Measurements from ENCODE around the gene DSE.

The DSE gene

DNA sequence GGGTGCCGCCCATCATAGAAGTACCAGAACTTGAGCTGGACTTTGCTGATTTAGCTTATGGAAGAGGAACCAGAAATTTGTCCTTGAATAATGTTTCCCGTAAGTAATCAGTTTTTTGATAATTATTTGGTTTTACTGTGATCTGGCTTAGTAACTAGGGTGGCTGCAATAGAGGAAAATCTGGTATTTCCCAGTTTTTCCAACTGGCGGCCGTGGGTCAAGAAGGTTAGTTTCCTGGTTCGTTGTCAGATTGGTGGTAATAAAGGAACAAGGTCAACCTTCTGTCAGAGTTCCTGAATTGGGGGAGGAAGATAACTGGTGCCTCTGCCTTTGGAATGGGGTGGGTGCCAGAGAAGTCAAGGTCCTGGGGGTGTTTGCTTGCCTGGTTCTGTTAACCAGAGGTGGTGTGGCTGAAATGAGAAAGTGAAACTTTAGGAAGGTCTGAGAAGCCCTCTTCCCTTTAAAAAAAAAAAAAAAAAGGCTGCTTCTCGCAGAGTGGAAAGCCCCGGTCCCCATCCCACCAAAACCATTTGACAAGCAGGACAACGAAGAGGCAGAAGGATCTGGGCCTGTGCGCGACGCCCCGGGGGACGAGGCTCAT, 90.7 kb downstream of the DSE start, which contains the start of gene CALHM6:
CALHM6 (plus strand) TSS at position 45 of the 601 bp plus-strand sequence; CDS start at position 600, 555 bp downstream.
- DNase-seq (ENCODE audit: insufficient read length, low spot score) (no peak), FAIRE-seq (no peak)
- no peak for TF ChIP-seq POLR2A (IDR thresholded peaks at IDR 0.05; ENCODE audit: low read depth, low read length)

DNA sequence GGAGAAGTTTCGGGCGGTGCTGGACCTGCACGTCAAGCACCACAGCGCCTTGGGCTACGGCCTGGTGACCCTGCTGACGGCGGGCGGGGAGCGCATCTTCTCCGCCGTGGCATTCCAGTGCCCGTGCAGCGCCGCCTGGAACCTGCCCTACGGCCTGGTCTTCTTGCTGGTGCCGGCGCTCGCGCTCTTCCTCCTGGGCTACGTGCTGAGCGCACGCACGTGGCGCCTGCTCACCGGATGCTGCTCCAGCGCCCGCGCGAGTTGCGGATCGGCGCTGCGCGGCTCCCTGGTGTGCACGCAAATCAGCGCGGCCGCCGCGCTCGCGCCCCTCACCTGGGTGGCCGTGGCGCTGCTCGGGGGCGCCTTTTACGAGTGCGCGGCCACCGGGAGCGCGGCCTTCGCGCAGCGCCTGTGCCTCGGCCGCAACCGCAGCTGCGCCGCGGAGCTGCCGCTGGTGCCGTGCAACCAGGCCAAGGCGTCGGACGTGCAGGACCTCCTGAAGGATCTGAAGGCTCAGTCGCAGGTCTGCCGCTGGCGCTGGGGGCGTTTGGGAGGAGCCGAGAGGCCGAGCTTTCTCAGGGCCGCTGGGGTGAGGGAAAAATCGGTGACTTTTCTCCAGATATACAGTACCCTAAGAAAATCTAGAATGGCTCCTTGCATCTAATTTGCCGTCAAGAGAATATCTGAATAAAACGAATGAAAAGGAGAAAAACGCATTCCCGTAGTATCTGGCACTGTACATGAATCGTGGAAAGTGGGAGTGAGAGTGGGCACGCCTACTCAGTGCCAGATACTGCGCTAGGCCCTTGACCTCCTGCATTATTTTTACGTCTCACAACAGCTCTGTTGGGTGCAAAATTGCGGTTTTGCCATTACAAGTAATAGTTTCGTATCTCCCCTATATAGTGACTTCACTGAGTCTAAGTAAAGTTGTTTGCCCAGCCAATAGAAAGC, 91.5 kb downstream of the DSE start:
- no peak for FAIRE-seq
- DNase-seq (ENCODE audit: insufficient read length, low spot score), result no peak

DNA sequence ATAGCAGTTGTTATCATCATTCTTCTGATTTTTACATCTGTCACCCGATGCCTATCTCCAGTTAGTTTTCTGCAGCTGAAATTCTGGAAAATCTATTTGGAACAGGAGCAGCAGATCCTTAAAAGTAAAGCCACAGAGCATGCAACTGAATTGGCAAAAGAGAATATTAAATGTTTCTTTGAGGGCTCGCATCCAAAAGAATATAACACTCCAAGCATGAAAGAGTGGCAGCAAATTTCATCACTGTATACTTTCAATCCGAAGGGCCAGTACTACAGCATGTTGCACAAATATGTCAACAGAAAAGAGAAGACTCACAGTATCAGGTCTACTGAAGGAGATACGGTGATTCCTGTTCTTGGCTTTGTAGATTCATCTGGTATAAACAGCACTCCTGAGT, 92.6 kb downstream of the DSE start:
- no peak for TF ChIP-seq POLR2A (IDR thresholded peaks at IDR 0.05; ENCODE audit: low read depth, low read length)
- no peak for DNase-seq (ENCODE audit: insufficient read length, low spot score)
- no peak for FAIRE-seq

More for the DNA sequence above, 91.5 kb downstream of the DSE start:
- TF ChIP-seq POLR2A (IDR thresholded peaks at IDR 0.05; ENCODE audit: low read depth, low read length), result no peak; the same call in 1 of the 2 replicates

DNA sequence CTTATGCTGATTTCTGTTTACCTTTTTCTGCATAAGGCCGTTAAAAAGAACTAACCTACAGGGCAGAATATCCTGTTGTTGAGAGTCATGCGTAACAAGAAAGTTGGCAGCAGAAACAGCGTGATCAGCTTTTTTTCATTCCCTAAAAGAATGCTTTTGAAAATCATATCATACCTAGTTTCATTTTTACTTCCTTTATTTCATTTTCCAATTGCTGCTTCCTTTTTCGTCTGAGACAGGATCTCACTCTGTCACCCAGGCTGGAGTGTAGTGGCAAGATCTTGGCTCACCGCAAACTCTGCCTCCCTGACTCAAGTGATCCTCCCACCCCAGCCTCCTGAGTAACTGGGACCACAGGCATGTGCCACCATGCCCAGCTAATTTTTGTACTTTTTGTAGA, 94.5 kb downstream of the DSE start:
- no peak for TF ChIP-seq POLR2A (IDR thresholded peaks at IDR 0.05; ENCODE audit: low read depth, low read length)
- DNase-seq (ENCODE audit: insufficient read length, low spot score) (no peak), FAIRE-seq (no peak)

DNA sequence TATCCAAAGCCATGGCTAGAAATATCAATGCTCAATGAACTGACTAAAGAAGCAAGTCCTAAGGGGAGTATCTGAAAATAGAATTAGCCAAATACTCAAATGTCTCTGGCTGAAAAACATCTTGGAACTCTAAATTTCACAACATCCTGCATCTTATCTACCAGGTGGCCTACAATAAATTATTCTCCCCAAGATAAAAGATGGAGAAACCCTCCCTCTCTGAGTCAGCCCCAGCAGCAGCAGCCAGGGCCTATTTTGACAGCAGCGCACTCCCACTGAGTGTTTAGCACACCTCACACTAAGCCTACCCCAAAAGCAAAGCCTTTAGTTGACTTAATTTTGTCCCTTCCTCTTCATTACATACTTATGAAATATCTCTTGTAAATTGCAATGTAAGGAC, 96.3 kb downstream of the DSE start:
- no peak for TF ChIP-seq POLR2A (IDR thresholded peaks at IDR 0.05; ENCODE audit: low read depth, low read length)
- FAIRE-seq (no peak), DNase-seq (ENCODE audit: insufficient read length, low spot score) (no peak)

DNA sequence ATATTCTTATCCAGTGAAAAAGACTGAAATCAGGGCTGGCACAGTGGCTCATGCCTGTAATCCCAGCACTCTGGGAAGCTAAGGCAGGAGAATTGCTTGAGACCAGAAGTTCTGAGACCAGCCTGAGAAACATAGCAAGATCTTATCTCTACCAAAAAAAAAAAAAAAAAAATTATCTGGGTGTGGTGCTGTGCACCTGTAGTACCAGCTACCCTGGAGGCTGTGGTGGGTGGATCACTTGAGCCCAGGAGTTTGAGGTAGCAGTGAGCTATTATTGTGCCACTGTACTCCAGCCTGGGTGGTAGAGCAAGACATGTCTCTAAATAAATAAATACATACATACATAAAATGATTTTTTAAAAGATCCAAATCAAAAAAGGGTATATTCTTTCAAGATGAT, 96.8 kb downstream of the DSE start:
- FAIRE-seq (no peak), DNase-seq (ENCODE audit: insufficient read length, low spot score) (no peak)
- TF ChIP-seq POLR2A (IDR thresholded peaks at IDR 0.05; ENCODE audit: low read depth, low read length), result no peak

DNA sequence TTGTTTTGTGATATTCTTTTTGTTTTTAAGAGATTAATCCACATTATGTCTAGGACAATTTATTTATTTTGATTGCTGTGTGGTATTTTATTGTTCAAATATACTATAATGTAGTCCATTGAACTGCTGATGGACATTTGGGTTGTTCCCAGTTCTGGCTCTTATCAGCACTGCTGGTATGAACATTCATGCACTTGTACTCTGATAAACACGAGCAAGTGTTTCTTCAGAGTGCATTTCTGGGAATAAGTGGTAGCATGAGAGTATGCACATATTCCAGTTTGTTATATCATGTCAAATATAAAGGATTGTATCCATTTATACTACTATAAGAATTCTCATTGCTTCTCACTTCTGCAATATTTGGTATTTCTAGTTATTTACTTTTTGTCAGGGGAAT, 97.5 kb downstream of the DSE start:
- no peak for TF ChIP-seq POLR2A (IDR thresholded peaks at IDR 0.05; ENCODE audit: low read depth, low read length)
- no peak for DNase-seq (ENCODE audit: insufficient read length, low spot score)
- FAIRE-seq, result no peak

DNA sequence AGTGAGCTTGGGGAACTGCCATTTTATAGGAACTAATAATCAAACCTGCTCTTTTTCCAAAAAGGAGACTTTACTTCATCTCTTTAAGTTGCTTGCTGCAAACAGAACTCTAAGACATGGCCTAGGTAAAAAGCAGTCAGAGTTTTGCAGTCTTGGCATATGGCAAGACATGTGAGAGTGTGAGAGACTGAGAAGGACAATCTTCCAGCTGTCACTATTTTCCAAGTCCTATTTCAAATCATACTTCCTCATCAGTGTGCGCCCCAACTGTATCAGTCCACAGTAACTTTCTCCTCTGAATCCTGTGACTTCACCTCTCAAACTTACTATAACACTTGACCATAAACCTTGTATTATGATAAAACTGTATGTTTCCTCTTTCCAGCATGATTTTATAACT, 100.8 kb downstream of the DSE start:
- no peak for TF ChIP-seq POLR2A (IDR thresholded peaks at IDR 0.05; ENCODE audit: low read depth, low read length)
- no peak for FAIRE-seq
- no peak for DNase-seq (ENCODE audit: insufficient read length, low spot score)

DNA sequence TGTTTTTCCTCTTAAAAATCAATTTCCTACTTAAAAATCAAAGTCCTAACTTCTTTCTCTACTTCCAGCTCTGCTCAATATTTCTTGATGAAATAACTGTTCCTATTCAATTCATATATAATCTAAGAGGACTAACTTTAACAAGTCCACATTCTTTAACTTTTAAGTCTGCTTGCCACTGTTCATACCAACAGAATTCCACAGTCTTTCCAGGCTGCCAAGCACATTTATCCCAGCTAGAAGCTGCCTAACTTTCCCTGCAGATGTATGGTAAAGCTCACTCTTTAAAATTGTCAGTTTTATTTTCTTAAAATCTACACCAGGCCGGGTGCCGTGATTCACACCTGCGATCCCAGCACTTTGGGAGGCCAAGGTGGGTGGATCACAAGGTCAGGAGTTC, 102.0 kb downstream of the DSE start:
- DNase-seq (ENCODE audit: insufficient read length, low spot score) (no peak), FAIRE-seq (no peak)
- TF ChIP-seq POLR2A (IDR thresholded peaks at IDR 0.05; ENCODE audit: low read depth, low read length), result no peak

DNA sequence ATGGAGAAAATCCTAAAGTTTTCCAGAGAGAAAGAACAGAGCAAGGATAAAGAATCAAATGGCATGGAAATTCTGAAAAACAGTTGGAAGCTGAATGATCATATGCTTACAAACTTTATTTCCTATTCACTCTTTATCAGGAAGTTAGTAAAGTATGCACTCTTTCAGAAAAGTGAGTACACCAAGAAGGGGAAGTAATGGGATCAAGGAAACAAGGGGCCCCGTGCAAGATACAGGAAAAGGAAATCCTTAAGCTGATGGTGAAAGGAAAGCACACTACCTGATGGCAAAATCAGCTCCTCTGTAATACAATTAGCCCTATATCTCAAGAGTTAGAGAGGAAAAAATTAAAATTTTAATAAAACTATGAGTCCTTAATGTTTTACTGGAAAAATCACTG, 104.4 kb downstream of the DSE start:
- FAIRE-seq, result no peak
- TF ChIP-seq POLR2A (IDR thresholded peaks at IDR 0.05; ENCODE audit: low read depth, low read length), result no peak
- no peak for DNase-seq (ENCODE audit: insufficient read length, low spot score)

DNA sequence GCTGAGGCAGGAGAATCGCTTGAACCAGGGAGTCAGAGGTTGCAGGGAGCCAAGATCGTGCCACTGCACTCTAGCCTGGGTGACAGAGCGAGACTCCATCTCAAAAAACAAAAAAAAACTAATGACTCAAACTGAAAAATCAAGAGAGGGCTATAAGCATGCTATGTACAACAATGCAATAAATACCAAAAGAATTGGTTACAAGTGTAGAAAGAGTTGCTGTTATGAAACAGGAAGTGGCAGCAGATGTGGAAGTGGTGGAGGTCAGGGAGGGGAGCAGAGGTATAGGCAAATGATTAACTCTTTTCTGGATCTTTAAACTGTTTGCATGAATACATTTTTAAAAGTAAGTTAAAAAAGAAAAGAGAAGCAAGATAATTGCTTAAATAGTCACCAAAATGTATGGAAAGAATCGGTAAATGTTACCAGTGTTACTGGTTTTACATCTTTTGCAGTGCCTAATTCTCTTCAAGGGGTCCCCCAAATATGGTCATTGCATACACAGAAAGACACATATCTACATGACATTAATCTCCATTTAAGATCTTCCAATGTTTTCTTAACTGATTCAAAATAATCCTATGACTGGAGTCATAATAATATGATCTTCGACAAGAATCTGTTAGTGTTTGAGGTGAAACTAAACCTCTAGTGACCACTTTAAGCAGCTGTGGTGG, 105.4 kb downstream of the DSE start:
- FAIRE-seq, result no peak
- no peak for DNase-seq (ENCODE audit: insufficient read length, low spot score)
- TF ChIP-seq POLR2A (IDR thresholded peaks at IDR 0.05; ENCODE audit: low read depth, low read length), result no peak

DNA sequence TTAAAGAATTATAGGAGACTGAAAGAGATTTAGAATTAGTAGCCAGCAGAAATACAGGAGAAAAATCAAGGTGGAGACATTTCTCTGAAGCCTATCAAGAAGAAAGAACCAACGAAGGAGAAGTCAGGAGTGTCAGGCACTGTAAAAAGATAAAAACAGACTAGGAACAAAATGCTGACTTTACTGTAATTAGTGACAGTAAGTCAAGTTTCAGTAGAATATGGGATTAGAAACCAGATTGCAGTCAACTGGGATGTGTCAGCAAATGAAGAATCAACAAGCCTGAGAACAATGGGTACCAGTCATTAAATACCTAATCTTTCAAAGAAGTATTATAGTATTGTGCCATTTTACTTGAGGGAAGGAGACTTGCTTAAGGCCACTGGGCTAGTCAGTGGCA, 112.0 kb downstream of the DSE start:
- FAIRE-seq (no peak), DNase-seq (ENCODE audit: insufficient read length, low spot score) (no peak)

DNA sequence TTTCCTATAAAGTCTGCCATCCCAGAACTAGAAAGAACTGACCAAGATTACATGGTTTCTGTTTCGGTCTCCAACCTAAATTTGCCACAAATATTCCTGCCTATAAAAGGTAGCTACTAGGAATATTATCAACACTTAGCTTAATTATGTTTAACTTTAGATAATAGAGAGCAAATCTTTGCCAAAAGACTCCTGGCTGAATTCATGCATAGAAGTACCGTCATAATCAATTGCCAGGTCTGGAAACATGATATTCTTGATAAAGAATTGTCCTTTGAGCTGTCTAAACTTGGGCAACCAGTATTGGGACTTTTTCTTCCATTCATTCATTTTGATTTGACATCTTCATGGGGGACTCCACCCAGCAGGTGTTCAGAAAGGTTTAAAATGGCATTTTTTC, 112.9 kb downstream of the DSE start:
- no peak for TF ChIP-seq POLR2A (IDR thresholded peaks at IDR 0.05; ENCODE audit: low read depth, low read length)
- no peak for FAIRE-seq
- no peak for DNase-seq (ENCODE audit: insufficient read length, low spot score)

More for the DNA sequence above, 112.0 kb downstream of the DSE start:
- no peak for TF ChIP-seq POLR2A (IDR thresholded peaks at IDR 0.05; ENCODE audit: low read depth, low read length)

DNA sequence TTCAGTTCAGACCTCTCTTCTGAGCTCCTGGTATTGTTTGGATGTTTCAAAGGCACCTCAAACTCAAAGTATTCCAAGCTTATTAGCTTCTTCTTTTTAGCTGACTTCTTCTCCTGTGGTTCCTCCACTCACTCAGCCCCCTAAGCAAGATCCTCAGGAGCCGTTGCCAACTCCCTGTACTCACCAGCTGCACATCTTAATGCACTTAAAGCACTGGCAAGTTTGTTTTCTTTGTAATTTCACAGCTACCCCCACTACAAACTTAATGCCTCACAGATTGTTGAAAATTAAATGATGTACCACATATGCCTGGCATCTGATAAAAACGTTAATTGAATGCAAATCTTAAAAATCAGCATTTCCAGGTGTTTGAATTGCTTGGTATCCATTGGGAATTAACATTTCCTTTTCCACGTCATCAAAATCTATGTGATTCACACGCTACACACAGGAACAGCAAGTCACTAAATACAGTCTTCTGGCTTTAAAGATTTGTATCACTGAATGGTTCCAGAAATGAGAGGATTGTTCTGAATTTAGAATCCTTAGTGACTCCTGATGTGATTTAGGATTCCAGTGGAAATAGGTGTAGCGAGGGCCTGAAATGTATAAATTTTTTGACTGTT, 114.9 kb downstream of the DSE start:
- no peak for FAIRE-seq
- no peak for TF ChIP-seq POLR2A (IDR thresholded peaks at IDR 0.05; ENCODE audit: low read depth, low read length)

More for the DNA sequence above, 114.9 kb downstream of the DSE start:
- no peak for DNase-seq (ENCODE audit: insufficient read length, low spot score)
